ENCODE measurements around the gene INPP4B. TPM values are rescaled to one million over a fixed set of nuclear protein-coding genes. Genes with fewer than 3 reads are reported as not detected.

The INPP4B gene
- total RNA-seq, 1 experiment from 2014 or later = not detected

- no peaks in the 10 kb centered on the region for H3K27me3 ChIP-seq (ENCODE audit: low read length)
- no peak overlapping the region for H3K4me2 ChIP-seq (ENCODE audit: low read depth, low read length, poor library complexity, severe bottlenecking)
- H2AFZ ChIP-seq (ENCODE audit: low read length) = no peak overlapping the region
- H3K4me1 ChIP-seq (ENCODE audit: low read length) = no peaks in the 10 kb centered on the region
- no peaks in the 10 kb centered on the region for H3K36me3 ChIP-seq (ENCODE audit: insufficient read depth, low read length)
- H3K4me3 ChIP-seq (ENCODE audit: low read length) = no peak overlapping the region
- H3K27ac ChIP-seq (ENCODE audit: low read length) = no peak overlapping the region
- no peaks in the 10 kb centered on the region for H4K20me1 ChIP-seq (ENCODE audit: insufficient read depth, low read depth, low read length)
- H3K9ac ChIP-seq (ENCODE audit: low read length) = no peak overlapping the region
- no peaks in the 10 kb centered on the region for H3K79me2 ChIP-seq (ENCODE audit: low read length)
- H3K9me3 ChIP-seq (ENCODE audit: low read length) = no peaks in the 10 kb centered on the region
- no peaks in the 10 kb centered on the region for H3K9me2 ChIP-seq (replicated peaks; ENCODE audit: insufficient read depth, low read length)
- no peak for DNase-seq
These were observed 812.0 kb downstream of the INPP4B start for GRCh38 chr4:142034101-142034500.

GRCh38 chr4:142030010-142030409 is 816.1 kb downstream of the INPP4B start:
- Histone ChIP-seq H3K4me2 (ENCODE audit: low read depth, low read length, poor library complexity, severe bottlenecking) (no peak overlapping the region), H3K27me3 (ENCODE audit: low read length) (no peaks in the 10 kb centered on the region), H3K27ac (ENCODE audit: low read length) (no peak overlapping the region), H4K20me1 (ENCODE audit: insufficient read depth, low read depth, low read length) (no peaks in the 10 kb centered on the region), H3K9me3 (ENCODE audit: low read length) (0 out of 2 replicates have a peak, but pooled peaks cover 5% of the 10 kb centered on the region), H3K9me2 (replicated peaks; ENCODE audit: insufficient read depth, low read length) (no peaks in the 10 kb centered on the region), H3K4me1 (ENCODE audit: low read length) (no peaks in the 10 kb centered on the region), H3K4me3 (ENCODE audit: low read length) (no peak overlapping the region), H2AFZ (ENCODE audit: low read length) (no peak overlapping the region), H3K9ac (ENCODE audit: low read length) (no peak overlapping the region), H3K79me2 (ENCODE audit: low read length) (no peaks in the 10 kb centered on the region), H3K36me3 (ENCODE audit: insufficient read depth, low read length) (no peaks in the 10 kb centered on the region)
- no peak for DNase-seq

- no peaks in the 10 kb centered on the region for H3K36me3 ChIP-seq (ENCODE audit: insufficient read depth, low read length)
- H3K79me2 ChIP-seq (ENCODE audit: low read length) = no peaks in the 10 kb centered on the region
- no peaks in the 10 kb centered on the region for H3K9me2 ChIP-seq (replicated peaks; ENCODE audit: insufficient read depth, low read length)
- H2AFZ ChIP-seq (ENCODE audit: low read length) = no peak overlapping the region
- H3K4me2 ChIP-seq (ENCODE audit: low read depth, low read length, poor library complexity, severe bottlenecking) = no peak overlapping the region
- no peaks in the 10 kb centered on the region for H3K27me3 ChIP-seq (ENCODE audit: low read length)
- no peaks in the 10 kb centered on the region for H3K4me1 ChIP-seq (ENCODE audit: low read length)
- peaks cover 6% of the 10 kb centered on the region; the same call in 1 of the 2 replicates for H3K9me3 ChIP-seq (ENCODE audit: low read length)
- H3K9ac ChIP-seq (ENCODE audit: low read length) = no peak overlapping the region
- no peak overlapping the region for H3K27ac ChIP-seq (ENCODE audit: low read length)
- no peak for DNase-seq
- no peaks in the 10 kb centered on the region for H4K20me1 ChIP-seq (ENCODE audit: insufficient read depth, low read depth, low read length)
- no peak overlapping the region for H3K4me3 ChIP-seq (ENCODE audit: low read length)
These were observed 824.3 kb downstream of the INPP4B start for GRCh38 chr4:142021761-142022160.

GRCh38 chr4:142021181-142021580 is 824.9 kb downstream of the INPP4B start:
- Histone ChIP-seq H2AFZ (ENCODE audit: low read length) (no peak overlapping the region), H3K27me3 (ENCODE audit: low read length) (no peaks in the 10 kb centered on the region), H3K4me3 (ENCODE audit: low read length) (no peak overlapping the region), H3K36me3 (ENCODE audit: insufficient read depth, low read length) (no peaks in the 10 kb centered on the region), H3K79me2 (ENCODE audit: low read length) (no peaks in the 10 kb centered on the region), H3K9me2 (replicated peaks; ENCODE audit: insufficient read depth, low read length) (no peaks in the 10 kb centered on the region), H4K20me1 (ENCODE audit: insufficient read depth, low read depth, low read length) (no peaks in the 10 kb centered on the region), H3K9ac (ENCODE audit: low read length) (no peak overlapping the region), H3K27ac (ENCODE audit: low read length) (no peak overlapping the region), H3K4me1 (ENCODE audit: low read length) (no peaks in the 10 kb centered on the region), H3K9me3 (ENCODE audit: low read length) (peaks cover 10% of the 10 kb centered on the region), H3K4me2 (ENCODE audit: low read depth, low read length, poor library complexity, severe bottlenecking) (no peak overlapping the region)
- no peak for DNase-seq

GRCh38 chr4:142016031-142016430 is 830.1 kb downstream of the INPP4B start:
- Histone ChIP-seq H3K4me3 (ENCODE audit: low read length) (no peak overlapping the region), H3K27me3 (ENCODE audit: low read length) (no peaks in the 10 kb centered on the region), H3K9me3 (ENCODE audit: low read length) (peaks cover 26% of the 10 kb centered on the region), H3K79me2 (ENCODE audit: low read length) (no peaks in the 10 kb centered on the region), H3K4me1 (ENCODE audit: low read length) (no peaks in the 10 kb centered on the region), H2AFZ (ENCODE audit: low read length) (no peak overlapping the region), H3K36me3 (ENCODE audit: insufficient read depth, low read length) (no peaks in the 10 kb centered on the region), H3K4me2 (ENCODE audit: low read depth, low read length, poor library complexity, severe bottlenecking) (no peak overlapping the region), H3K27ac (ENCODE audit: low read length) (no peak overlapping the region), H4K20me1 (ENCODE audit: insufficient read depth, low read depth, low read length) (no peaks in the 10 kb centered on the region), H3K9ac (ENCODE audit: low read length) (no peak overlapping the region), H3K9me2 (replicated peaks; ENCODE audit: insufficient read depth, low read length) (no peaks in the 10 kb centered on the region)
- no peak for DNase-seq

DNA sequence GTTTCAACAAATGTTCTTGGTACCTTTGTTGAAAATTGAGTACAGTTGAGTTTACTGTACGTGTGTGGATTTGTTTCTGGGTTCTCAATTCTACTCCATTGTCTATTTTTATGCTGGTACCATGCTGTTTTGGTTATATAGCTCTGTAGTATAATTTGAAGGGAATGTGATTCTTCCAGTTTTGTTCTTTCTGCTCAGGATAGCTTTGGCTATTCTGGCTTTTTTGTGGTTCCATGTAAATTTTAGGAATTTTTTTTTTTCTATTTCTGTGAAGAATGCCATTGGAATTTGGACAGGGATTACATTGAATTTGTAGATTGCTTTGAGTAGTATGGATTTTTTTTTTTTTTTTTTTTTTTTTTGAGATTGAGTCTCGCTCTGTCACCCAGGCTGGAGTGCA is 836.4 kb downstream of the INPP4B start:
- Histone ChIP-seq H2AFZ (ENCODE audit: low read length) (no peak overlapping the region), H3K79me2 (ENCODE audit: low read length) (no peaks in the 10 kb centered on the region), H3K4me3 (ENCODE audit: low read length) (no peak overlapping the region), H3K9me3 (ENCODE audit: low read length) (peaks cover 12% of the 10 kb centered on the region), H3K9ac (ENCODE audit: low read length) (no peak overlapping the region), H3K4me1 (ENCODE audit: low read length) (no peaks in the 10 kb centered on the region), H3K9me2 (replicated peaks; ENCODE audit: insufficient read depth, low read length) (no peaks in the 10 kb centered on the region), H3K27me3 (ENCODE audit: low read length) (no peaks in the 10 kb centered on the region), H3K27ac (ENCODE audit: low read length) (no peak overlapping the region), H3K36me3 (ENCODE audit: insufficient read depth, low read length) (no peaks in the 10 kb centered on the region), H3K4me2 (ENCODE audit: low read depth, low read length, poor library complexity, severe bottlenecking) (no peak overlapping the region), H4K20me1 (ENCODE audit: insufficient read depth, low read depth, low read length) (no peaks in the 10 kb centered on the region)
- DNase-seq = no peak

DNA sequence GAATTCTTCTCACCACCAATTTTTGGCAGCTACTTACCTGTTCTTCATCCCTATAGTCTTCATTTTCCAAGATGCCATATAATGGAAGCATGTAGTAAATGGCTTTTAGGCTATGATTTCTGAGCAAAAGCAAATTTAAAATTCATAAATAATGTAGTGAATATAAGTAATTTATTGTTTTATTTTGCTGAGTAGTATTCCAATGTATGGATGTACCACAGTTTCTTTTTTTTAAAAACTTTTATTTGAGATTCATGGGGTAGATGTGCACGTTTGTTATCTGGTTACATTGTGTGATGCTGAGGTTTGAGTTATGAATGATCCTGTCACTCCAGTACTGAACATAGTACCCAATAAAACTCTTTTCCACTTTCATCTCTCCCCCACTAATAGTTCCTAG is 840.6 kb downstream of the INPP4B start:
- Histone ChIP-seq H3K27me3 (ENCODE audit: low read length) (no peaks in the 10 kb centered on the region), H3K4me1 (ENCODE audit: low read length) (no peaks in the 10 kb centered on the region), H4K20me1 (ENCODE audit: insufficient read depth, low read depth, low read length) (no peaks in the 10 kb centered on the region), H3K36me3 (ENCODE audit: insufficient read depth, low read length) (no peaks in the 10 kb centered on the region), H3K4me2 (ENCODE audit: low read depth, low read length, poor library complexity, severe bottlenecking) (no peak overlapping the region), H3K79me2 (ENCODE audit: low read length) (no peaks in the 10 kb centered on the region), H3K27ac (ENCODE audit: low read length) (no peak overlapping the region), H3K4me3 (ENCODE audit: low read length) (no peak overlapping the region), H3K9me2 (replicated peaks; ENCODE audit: insufficient read depth, low read length) (no peaks in the 10 kb centered on the region), H3K9me3 (ENCODE audit: low read length) (peaks cover 4% of the 10 kb centered on the region; the same call in 1 of the 2 replicates), H2AFZ (ENCODE audit: low read length) (no peak overlapping the region), H3K9ac (ENCODE audit: low read length) (no peak overlapping the region)
- no peak for DNase-seq

- Histone ChIP-seq H3K36me3 (ENCODE audit: insufficient read depth, low read length) (no peaks in the 10 kb centered on the region), H3K79me2 (ENCODE audit: low read length) (no peaks in the 10 kb centered on the region), H3K9me3 (ENCODE audit: low read length) (peaks cover 19% of the 10 kb centered on the region), H3K9me2 (replicated peaks; ENCODE audit: insufficient read depth, low read length) (no peaks in the 10 kb centered on the region), H3K4me1 (ENCODE audit: low read length) (no peaks in the 10 kb centered on the region), H3K27me3 (ENCODE audit: low read length) (no peaks in the 10 kb centered on the region), H3K9ac (ENCODE audit: low read length) (no peak overlapping the region), H3K27ac (ENCODE audit: low read length) (no peak overlapping the region), H2AFZ (ENCODE audit: low read length) (no peak overlapping the region), H3K4me3 (ENCODE audit: low read length) (no peak overlapping the region), H4K20me1 (ENCODE audit: insufficient read depth, low read depth, low read length) (no peaks in the 10 kb centered on the region), H3K4me2 (ENCODE audit: low read depth, low read length, poor library complexity, severe bottlenecking) (no peak overlapping the region)
- DNase-seq = no peak
These were observed 846.5 kb downstream of the INPP4B start for GRCh38 chr4:141999446-142000143.
